Tibial nerve (tissue), 3 donors: ENCODE measurements around the gene MON2.

Source experiments
- POLR2A ChIP-seq, 2 donors: fragments of 450-650 bp; IDR thresholded peaks; one replicate each; pipeline ENCODE4 v1.6.1; 2017; ENCODE audit warnings: antibody characterized with exemption in 2 of 2, mild to moderate bottlenecking in 2 of 2, moderate library complexity in 2 of 2
- TF ChIP-seq, protein P1 (sequence below), 5 experiments: fragments of 200-600 bp in 3 of 5; fragments of 450-650 bp in 2 of 5; sonication (generic) in 3 of 5; IDR thresholded peaks; one replicate each; pipeline ENCODE4 v1.5.1; 2016 to 2019; ENCODE audit warnings: antibody characterized with exemption in 5 of 5, mild to moderate bottlenecking in 3 of 5, moderate library complexity in 2 of 5

- TF ChIP-seq, protein P1, sequence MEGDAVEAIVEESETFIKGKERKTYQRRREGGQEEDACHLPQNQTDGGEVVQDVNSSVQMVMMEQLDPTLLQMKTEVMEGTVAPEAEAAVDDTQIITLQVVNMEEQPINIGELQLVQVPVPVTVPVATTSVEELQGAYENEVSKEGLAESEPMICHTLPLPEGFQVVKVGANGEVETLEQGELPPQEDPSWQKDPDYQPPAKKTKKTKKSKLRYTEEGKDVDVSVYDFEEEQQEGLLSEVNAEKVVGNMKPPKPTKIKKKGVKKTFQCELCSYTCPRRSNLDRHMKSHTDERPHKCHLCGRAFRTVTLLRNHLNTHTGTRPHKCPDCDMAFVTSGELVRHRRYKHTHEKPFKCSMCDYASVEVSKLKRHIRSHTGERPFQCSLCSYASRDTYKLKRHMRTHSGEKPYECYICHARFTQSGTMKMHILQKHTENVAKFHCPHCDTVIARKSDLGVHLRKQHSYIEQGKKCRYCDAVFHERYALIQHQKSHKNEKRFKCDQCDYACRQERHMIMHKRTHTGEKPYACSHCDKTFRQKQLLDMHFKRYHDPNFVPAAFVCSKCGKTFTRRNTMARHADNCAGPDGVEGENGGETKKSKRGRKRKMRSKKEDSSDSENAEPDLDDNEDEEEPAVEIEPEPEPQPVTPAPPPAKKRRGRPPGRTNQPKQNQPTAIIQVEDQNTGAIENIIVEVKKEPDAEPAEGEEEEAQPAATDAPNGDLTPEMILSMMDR (IDR thresholded peaks at IDR 0.05) = no peak
- TF ChIP-seq POLR2A (IDR thresholded peaks at IDR 0.05) = no peak
Observed at GRCh38 chr12:62459976-62460375, 6.7 kb upstream of the MON2 start.
